Measurements from ENCODE around the gene HUNK. TPM values are rescaled to one million over a fixed set of nuclear protein-coding genes. Genes with fewer than 3 reads are reported as not detected.

HUNK gene
- total RNA-seq, 1 donor from 2014 or later: 60.6 TPM

DNA sequence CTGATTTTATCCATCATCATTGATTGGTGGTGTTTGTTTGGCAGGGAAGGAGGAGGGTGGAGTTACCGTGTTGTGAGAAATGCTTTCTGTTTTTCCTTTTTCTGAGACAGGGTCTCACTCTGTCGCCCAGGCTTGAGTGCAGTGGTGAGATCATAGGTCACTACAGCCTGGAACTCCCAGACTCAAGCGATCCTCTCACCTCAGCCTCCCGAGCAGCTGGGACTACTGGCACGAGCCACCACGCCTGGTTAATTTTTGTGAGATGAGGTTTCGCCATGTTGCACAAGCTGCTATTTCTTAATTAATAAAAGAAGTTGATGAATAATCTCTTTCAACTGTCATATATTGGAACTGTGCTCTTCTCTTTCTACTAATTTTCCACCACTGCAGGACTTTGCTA lies 44.3 kb downstream of the HUNK start:
- Mint-ChIP-seq H3K4me3 (no peak overlapping the region), H3K4me1 (peaks cover 56% of the 10 kb centered on the region), H3K27ac (peak overlapping the region; percentile 34), H3K27me3 (ENCODE audit: low read depth) (no peaks in the 10 kb centered on the region), H3K9me3 (peaks cover 10% of the 10 kb centered on the region), H3K36me3 (peaks cover 19% of the 10 kb centered on the region)
- no peak for DNase-seq (ENCODE audit: low spot score in 2 of 2, unreplicated experiment in 2 of 2)
- TF ChIP-seq, protein P1, sequence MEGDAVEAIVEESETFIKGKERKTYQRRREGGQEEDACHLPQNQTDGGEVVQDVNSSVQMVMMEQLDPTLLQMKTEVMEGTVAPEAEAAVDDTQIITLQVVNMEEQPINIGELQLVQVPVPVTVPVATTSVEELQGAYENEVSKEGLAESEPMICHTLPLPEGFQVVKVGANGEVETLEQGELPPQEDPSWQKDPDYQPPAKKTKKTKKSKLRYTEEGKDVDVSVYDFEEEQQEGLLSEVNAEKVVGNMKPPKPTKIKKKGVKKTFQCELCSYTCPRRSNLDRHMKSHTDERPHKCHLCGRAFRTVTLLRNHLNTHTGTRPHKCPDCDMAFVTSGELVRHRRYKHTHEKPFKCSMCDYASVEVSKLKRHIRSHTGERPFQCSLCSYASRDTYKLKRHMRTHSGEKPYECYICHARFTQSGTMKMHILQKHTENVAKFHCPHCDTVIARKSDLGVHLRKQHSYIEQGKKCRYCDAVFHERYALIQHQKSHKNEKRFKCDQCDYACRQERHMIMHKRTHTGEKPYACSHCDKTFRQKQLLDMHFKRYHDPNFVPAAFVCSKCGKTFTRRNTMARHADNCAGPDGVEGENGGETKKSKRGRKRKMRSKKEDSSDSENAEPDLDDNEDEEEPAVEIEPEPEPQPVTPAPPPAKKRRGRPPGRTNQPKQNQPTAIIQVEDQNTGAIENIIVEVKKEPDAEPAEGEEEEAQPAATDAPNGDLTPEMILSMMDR (IDR thresholded peaks at IDR 0.05; ENCODE audit: unreplicated experiment): no peak

DNA sequence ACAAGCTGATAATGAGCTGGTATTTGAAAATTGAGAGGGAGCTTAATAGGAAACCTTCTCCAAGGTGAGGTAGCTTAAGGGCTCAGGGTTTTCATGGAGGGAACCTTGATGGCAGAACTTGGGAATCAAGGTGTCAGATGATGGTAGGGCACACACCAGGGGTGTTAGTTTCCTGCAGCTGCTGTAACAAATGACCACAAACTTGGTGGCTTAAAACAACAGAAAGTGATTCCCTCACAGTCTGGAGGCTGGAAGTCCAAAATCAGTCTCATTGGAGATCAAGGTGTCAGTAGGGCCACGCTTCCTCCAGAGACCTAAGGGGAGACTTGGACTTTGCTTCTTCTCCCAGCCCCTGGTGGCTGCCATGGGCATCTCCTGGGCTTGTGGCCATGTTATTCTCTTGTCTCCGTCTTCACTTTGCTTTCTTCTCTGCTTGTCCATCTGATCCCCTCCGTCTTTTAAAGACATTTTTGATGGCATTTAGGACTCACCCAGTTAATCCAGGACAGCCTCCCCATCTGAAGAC lies 45.5 kb downstream of the HUNK start:
- peak overlapping the region; percentile 35 for H3K27ac Mint-ChIP-seq

DNA sequence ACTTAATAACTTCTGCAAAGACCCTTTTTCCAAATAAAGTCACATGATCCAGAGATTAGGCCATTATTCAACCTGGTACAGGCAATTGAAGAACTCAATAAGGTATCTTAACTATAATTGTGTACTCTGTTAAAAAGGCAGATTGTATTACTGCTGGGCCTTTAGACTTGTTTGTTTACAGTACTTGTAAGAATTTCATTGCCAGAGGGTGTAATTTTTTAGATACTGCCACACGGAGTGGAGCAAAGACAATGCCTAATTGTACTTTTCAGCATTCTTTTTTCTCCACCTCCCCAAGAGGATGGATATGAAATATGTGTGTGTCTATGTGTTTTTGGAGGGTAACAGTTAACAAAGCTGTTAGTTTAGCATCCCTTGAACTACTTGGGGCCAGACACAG lies 47.5 kb downstream of the HUNK start:
- H3K9me3 Mint-ChIP-seq: peaks cover 10% of the 10 kb centered on the region
- TF ChIP-seq, protein P1 (IDR thresholded peaks at IDR 0.05; ENCODE audit: unreplicated experiment): no peak

More for the DNA sequence above, 45.5 kb downstream of the HUNK start:
- peaks cover 19% of the 10 kb centered on the region for H3K36me3 Mint-ChIP-seq
- peaks cover 47% of the 10 kb centered on the region for H3K4me1 Mint-ChIP-seq
- no peak overlapping the region for H3K4me3 Mint-ChIP-seq
- no peaks in the 10 kb centered on the region for H3K27me3 Mint-ChIP-seq (ENCODE audit: low read depth)
- no peak for DNase-seq (ENCODE audit: low spot score in 2 of 2, unreplicated experiment in 2 of 2)
- peaks cover 10% of the 10 kb centered on the region for H3K9me3 Mint-ChIP-seq
- TF ChIP-seq, protein P1 (IDR thresholded peaks at IDR 0.05; ENCODE audit: unreplicated experiment): no peak

DNA sequence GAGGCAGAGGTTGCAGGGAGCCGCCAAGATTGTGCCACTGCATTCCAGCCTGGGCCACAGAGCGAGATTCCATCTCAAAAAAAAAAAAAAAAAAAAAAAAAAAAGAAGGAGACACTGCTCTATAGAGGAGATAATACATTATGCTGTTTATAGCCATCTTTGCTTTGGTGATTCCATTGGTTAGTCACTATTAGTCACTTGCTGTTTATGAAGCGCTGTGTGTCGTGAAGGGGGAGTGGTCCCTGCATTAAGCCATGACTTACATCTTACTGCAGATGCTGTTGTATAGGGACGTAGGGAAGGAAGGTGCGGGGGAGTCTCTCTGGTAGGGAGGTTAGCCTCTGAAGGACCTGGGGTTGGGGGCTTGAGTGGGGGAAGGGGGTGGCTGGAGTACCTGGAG lies 48.3 kb downstream of the HUNK start:
- Mint-ChIP-seq H3K27ac (no peak overlapping the region), H3K4me3 (no peak overlapping the region), H3K27me3 (ENCODE audit: low read depth) (no peaks in the 10 kb centered on the region), H3K4me1 (peaks cover 28% of the 10 kb centered on the region), H3K36me3 (peaks cover 25% of the 10 kb centered on the region), H3K9me3 (peaks cover 10% of the 10 kb centered on the region)
- TF ChIP-seq, protein P1 (IDR thresholded peaks at IDR 0.05; ENCODE audit: unreplicated experiment): no peak
- no peak for DNase-seq (ENCODE audit: low spot score in 2 of 2, unreplicated experiment in 2 of 2)

More for the DNA sequence above, 47.5 kb downstream of the HUNK start:
- H3K27ac Mint-ChIP-seq: no peak overlapping the region
- peaks cover 22% of the 10 kb centered on the region for H3K36me3 Mint-ChIP-seq
- H3K27me3 Mint-ChIP-seq (ENCODE audit: low read depth): no peaks in the 10 kb centered on the region
- DNase-seq (ENCODE audit: low spot score in 2 of 2, unreplicated experiment in 2 of 2): no peak
- no peak overlapping the region for H3K4me3 Mint-ChIP-seq
- peaks cover 32% of the 10 kb centered on the region for H3K4me1 Mint-ChIP-seq

DNA sequence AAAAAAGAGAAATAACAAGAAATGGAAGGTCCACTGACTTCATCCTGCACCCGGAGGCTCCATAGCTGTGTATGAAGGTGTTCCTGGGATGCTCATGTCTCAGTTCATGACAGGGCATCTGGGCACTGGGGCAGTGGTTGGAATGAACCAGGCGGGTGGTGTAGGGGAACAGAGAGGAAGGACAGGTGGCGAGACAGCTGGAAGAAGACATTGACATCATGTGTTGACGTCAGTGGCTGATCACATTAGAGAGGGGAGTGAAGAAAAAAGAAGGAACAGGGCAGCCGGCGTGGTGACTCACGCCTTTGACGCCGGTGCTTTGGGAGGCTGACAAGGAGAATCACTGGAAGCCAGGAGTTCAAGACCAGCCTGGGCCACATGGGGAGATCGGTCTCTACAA lies 50.1 kb downstream of the HUNK start:
- Mint-ChIP-seq H3K9me3 (peaks cover 15% of the 10 kb centered on the region), H3K27ac (peak overlapping the region; percentile 34), H3K4me1 (peaks cover 22% of the 10 kb centered on the region), H3K4me3 (no peak overlapping the region), H3K27me3 (ENCODE audit: low read depth) (no peaks in the 10 kb centered on the region), H3K36me3 (peaks cover 24% of the 10 kb centered on the region)
- DNase-seq (ENCODE audit: low spot score in 2 of 2, unreplicated experiment in 2 of 2): no peak
- TF ChIP-seq, protein P1 (IDR thresholded peaks at IDR 0.05; ENCODE audit: unreplicated experiment): no peak

DNA sequence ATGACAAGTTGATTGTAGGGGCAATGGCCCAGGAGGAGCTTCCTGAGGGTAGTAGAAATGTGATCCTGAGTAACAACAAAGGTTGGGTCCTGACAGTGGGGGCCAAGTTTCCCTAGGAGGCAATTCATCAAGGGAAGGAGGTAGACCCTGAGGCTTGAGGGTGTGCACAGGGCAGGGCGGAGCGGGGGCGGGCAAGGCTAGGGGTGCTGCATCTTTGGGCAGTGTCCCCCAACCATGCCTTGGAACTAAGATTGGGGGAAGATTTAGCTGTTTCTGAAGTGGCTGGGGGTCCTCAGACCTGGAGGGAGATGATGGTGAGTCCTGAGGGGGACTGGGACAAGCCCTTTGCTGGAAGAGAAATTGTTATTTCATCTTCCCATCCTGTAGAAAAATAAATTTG lies 50.9 kb downstream of the HUNK start:
- peaks cover 23% of the 10 kb centered on the region for H3K4me1 Mint-ChIP-seq
- no peaks in the 10 kb centered on the region for H3K27me3 Mint-ChIP-seq (ENCODE audit: low read depth)
- H3K4me3 Mint-ChIP-seq: no peak overlapping the region
- H3K9me3 Mint-ChIP-seq: peaks cover 15% of the 10 kb centered on the region
- TF ChIP-seq, protein P1 (IDR thresholded peaks at IDR 0.05; ENCODE audit: unreplicated experiment): no peak
- H3K27ac Mint-ChIP-seq: peak overlapping the region; percentile 64
- DNase-seq (ENCODE audit: low spot score in 2 of 2, unreplicated experiment in 2 of 2): no peak
- peaks cover 20% of the 10 kb centered on the region for H3K36me3 Mint-ChIP-seq
